Measurements from ENCODE around the gene BBOX1.
"Not testable (repeated sequence)": the region's sequence is repeated elsewhere in the genome, so short reads cannot be mapped to it uniquely, and the experiment has no call there.

Gene BBOX1

GRCh38 chr11:27040302-27041115 lies at the start of gene BBOX1:
Gene BBOX1, plus strand, starts transcription at chr11:27040815. Its CDS starts 14,616 bp downstream, at chr11:27055431.
- no peak for DNase-seq

DNA sequence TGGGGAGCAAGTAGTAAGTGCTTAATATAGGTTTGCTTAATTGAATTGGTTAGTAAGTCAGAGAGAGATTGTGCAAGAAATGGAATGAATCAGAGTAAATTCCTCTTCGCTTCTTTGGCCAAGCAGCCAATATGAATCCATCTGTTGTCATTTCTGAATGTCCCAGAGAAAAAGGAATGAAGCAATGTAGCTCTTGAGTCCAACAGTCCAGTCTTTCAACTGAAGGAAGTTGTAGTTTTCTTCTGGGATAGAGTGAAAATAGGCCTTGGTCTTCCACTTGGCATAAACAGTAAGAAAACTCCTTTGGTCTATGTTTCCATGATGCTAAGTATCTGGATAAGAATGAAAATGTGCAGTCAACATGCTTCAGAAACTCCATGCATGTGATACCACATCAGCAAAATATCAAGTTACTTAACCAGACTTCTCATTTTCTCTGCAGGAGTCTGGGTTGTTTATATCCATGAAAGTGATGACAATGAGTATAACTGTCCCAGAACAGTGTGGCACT lies 48.5 kb upstream of the BBOX1 start:
- no peak for DNase-seq

GRCh38 chr11:26993965-26994457 lies 46.6 kb upstream of the BBOX1 start, which contains the start of gene FIBIN:
Gene FIBIN, plus strand, starts transcription at chr11:26994112. Its CDS starts 415 bp downstream, at chr11:26994527.
- DNase-seq = no peak

GRCh38 chr11:26994631-26995095 lies 46.0 kb upstream of the BBOX1 start:
- no peak for DNase-seq

DNA sequence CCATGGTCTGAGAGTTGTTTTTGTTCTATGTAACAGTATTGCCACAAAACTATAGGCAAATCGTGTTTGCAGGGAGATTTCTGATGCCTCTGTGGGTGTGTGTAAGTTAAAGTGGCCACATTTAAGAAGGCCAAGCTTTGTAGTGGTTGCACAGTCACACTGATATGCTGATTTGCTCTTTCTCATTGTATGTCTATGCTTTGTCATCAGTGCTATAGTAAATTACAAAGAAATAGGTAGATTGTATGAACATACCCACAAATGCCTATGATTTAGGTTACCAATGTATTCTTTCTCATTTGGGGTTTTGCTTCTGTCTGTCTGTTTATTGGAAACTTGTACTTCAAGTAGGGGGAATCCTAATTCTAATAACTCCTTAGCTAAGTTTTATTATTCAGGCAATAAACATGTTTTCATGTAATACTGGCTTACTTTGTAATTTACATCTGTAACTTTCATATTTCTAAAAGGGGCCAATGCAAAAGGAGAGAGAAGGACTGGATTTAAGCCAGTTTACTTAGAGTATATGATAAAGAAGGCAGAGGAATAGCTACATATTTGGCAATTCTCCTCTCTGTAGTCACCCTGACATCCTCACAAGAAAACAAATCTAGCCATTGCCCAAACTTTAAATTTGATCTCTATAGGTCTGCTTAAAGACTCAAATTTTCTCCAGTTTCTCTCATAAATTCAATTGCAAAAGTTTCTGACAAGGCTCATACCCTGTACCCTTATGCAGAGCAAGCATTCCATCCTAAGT lies 44.7 kb upstream of the BBOX1 start:
- DNase-seq = no peak

DNA sequence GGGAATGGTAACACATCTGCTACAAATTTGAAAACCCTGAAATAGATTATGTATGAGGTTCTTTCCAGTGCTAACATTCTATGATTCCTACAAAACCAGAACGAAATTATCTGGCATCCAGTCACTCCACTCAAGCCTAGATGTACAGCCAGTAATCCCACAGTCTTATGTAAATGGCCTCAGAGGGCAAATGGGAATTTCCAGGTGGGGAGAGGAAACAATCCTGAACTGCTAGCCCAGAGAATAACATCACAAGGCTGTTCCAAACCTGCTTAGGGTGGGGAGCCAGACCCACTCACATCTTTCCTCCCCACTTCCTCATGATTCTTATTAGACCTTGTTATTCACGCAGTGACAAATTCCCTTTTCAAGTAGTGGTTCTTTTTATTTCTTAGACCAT lies 43.2 kb upstream of the BBOX1 start:
- no peak for DNase-seq

- DNase-seq = not testable (repeated sequence)
Observed at GRCh38 chr11:27001136-27001730, 39.4 kb upstream of the BBOX1 start.

- DNase-seq = no peak
Observed at GRCh38 chr11:27002431-27002830, 38.2 kb upstream of the BBOX1 start.

GRCh38 chr11:27002838-27003237 lies 37.8 kb upstream of the BBOX1 start:
- no peak for DNase-seq

DNA sequence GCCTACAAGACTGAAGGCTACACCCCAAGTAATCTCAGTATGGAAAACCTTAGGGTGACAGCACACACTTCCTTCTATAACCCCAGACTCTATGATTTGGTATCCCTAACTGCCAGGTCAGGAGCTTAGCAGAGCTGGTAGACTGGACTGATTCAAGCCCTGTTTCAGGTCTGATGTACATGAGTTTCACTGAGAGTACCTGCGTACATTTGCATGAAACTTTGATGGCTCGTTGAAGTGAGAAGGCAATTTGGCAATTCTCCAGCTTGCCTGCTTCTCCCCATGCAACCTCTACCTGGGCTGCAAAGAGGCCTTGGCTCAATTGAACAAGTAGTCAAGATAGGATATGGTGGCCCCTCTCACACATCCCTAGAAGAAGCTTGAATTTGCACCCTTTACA lies 36.5 kb upstream of the BBOX1 start:
- DNase-seq = no peak

- no peak for DNase-seq
Observed at GRCh38 chr11:27008811-27009535, 31.6 kb upstream of the BBOX1 start.

GRCh38 chr11:27011560-27012233 lies 28.9 kb upstream of the BBOX1 start:
- DNase-seq = no peak

DNA sequence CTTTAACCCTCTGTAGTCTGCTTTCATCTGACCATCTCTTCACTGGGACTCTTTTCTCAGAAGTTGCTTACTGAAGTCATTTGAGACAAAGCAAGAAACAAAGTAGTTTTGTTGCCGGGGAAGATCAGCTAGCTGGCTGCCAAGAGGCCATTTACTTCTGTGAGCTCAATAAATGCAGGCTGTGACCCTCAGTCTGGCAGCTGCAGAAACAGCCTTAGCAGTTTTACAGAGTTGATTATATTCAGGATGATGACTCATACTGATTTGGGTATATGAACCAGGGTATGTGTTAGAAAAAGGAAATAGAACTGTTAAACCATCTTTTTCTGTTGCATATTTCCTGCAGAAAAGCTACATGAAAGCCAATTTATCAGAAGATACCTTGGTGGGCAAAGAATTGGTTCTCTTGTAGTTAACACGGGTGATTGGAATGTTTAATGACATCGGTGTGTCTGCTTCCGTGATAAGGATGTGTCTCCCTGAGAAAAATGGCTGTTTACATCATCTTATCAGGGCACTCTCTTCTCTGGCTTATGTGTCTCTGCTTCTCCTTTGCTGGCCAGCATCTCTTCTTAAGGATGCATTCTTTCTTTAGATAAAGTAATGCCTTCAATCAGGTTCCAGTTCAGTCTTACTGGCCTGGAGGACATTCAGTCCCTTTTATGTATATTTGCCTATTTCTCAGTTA lies 28.2 kb upstream of the BBOX1 start:
- DNase-seq = no peak

DNA sequence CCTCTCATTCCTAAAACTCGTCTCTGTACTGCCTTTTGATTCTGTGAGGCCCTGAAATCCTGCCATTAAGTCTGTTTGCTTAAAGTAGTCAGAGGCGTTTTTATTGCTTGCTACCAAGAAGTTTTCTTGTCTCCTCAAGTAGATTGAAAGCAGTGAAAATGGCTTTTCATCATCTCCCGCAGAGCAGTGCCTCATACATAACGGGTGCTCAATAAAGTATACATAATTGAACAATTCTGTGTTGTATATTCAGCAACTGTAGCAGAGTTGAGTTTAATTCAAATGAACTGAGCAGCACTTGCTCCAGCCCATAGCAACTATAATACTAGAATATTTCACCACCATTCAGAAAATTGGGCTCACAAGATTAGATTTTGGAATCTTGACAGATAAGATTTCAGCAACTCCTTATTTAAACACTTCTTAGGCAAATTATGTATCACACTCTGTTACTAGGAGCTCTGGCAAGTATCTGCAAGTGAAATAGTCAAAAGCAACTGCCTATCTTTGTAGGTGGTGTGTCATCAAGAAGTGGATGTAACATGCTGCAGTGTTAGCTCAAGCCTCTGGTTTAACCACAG lies 26.7 kb upstream of the BBOX1 start:
- DNase-seq = no peak

- no peak for DNase-seq
Observed at GRCh38 chr11:27018902-27019529, 21.6 kb upstream of the BBOX1 start.

DNA sequence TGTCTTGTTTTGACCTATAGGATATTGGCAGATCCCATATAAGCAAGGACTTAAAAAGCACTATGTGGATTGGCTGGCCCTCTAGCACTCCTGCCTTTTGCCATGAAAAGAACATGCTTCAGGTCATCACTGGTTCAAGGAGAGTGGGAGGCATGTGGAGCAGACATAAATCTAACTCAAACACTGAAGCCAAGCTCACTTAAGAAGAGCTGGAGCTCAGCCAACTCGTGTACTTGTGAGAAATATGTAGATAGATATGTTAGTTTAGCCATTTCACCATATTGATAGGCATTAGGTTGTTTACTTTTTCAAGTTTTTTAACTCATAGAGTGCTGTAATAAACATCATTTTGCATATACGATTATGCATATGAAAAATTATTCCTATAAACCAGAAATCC lies 19.9 kb upstream of the BBOX1 start:
- no peak for DNase-seq

- DNase-seq = no peak
Observed at GRCh38 chr11:27022659-27023251, 17.9 kb upstream of the BBOX1 start.

- no peak for DNase-seq
Observed at GRCh38 chr11:27024865-27025264, 15.8 kb upstream of the BBOX1 start.

DNA sequence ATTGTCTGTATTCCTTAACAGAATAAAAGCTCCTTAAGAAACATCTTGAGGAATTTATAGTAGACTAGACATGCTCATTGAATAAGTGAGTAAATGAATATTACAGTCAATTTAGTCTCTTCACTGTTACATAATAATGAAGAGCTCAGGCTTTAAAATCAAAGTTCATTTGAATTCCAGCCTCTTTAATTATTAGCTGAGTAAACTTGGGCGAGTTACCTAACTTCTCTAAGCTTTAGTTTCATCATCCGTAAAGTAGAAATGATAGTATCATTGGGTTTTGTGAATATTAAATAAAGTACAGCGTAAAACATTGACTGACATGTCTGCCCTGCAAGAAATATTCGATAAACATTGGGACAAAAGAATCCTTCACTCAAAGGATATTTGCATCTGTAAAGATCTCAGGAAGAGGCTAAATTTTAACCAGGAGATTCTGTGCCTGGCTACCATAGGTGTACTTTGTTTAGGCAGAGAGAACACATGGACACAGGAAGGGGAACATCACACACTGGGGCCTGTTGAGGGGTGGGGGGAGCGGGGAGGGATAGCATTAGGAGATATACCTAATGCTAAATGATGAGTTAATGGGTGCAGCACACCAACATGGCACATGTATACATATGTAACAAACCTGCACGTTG lies 15.2 kb upstream of the BBOX1 start:
- DNase-seq = no peak

Data from CD4-positive, alpha-beta T cell treated with Interleukin-17A for 4 hours (primary cell).